GM12878 (cell line): ENCODE measurements around the gene RAD51.

Experiments used
- EP300 ChIP-seq, 2 experiments: fragments of 150-350 bp in 1 of 2; IDR thresholded peaks; 2 replicates each; pipeline ENCODE4 v1.6.1; 2011 to 2012; ENCODE audit warnings: low read depth in 2 of 2, low read length in 2 of 2, borderline replicate concordance in 1 of 2, improper control_type of control experiment in 1 of 2, inconsistent platforms in 1 of 2; ENCODE audit not compliant: control insufficient read depth in 1 of 2
- JUND ChIP-seq: IDR thresholded peaks from 2 replicates; pipeline ENCODE4 v1.6.1; 2012; ENCODE audit warnings: low read depth, mild to moderate bottlenecking, low read length, improper control_type of control experiment, moderate library complexity
- NFYB ChIP-seq: IDR thresholded peaks from 2 replicates; pipeline ENCODE4 v1.6.1; 2011; ENCODE audit warnings: low read depth, mild to moderate bottlenecking, low read length, improper control_type of control experiment, moderate library complexity; ENCODE audit not compliant: insufficient read depth
- TF ChIP-seq, protein P1 (sequence below): fragments of 450-650 bp; IDR thresholded peaks from 2 replicates; pipeline ENCODE4 v1.6.1; 2017; ENCODE audit warnings: mild to moderate bottlenecking, moderate library complexity
- TF ChIP-seq, protein P2 (sequence below), 3 experiments: IDR thresholded peaks in 2 of 3; conservative IDR thresholded peaks in 1 of 3; 2 replicates each; pipeline ENCODE4 v1.5.1; 2011; ENCODE audit warnings: low read depth in 3 of 3, low read length in 3 of 3, mild to moderate bottlenecking in 3 of 3, control low read depth in 2 of 3, moderate library complexity in 2 of 3, inconsistent platforms in 1 of 3, mixed read lengths in 1 of 3; ENCODE audit not compliant: control insufficient read depth in 2 of 3, insufficient read depth in 1 of 3; ENCODE audit errors: extremely low read depth in 1 of 3

DNA sequence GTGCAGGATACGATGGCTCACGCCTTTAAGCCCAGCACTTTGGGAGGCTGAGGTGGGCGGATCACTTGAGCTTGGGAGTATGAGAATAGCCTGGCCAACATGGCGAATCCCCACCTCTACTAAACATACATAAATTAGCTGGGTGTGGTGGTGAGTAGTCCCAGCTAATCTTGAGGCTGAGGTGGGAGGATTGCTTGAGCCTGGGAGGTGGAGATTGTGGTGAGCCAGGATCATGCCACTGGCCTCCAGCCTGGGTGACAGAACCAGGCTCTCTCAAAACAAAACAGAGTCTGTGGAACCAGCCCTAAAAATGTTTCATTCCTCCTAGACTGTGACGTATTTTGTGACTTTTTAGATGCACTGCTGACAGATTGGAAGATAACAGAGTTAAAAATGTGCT is 34.3 kb upstream of the RAD51 start:
- TF ChIP-seq, protein P1, sequence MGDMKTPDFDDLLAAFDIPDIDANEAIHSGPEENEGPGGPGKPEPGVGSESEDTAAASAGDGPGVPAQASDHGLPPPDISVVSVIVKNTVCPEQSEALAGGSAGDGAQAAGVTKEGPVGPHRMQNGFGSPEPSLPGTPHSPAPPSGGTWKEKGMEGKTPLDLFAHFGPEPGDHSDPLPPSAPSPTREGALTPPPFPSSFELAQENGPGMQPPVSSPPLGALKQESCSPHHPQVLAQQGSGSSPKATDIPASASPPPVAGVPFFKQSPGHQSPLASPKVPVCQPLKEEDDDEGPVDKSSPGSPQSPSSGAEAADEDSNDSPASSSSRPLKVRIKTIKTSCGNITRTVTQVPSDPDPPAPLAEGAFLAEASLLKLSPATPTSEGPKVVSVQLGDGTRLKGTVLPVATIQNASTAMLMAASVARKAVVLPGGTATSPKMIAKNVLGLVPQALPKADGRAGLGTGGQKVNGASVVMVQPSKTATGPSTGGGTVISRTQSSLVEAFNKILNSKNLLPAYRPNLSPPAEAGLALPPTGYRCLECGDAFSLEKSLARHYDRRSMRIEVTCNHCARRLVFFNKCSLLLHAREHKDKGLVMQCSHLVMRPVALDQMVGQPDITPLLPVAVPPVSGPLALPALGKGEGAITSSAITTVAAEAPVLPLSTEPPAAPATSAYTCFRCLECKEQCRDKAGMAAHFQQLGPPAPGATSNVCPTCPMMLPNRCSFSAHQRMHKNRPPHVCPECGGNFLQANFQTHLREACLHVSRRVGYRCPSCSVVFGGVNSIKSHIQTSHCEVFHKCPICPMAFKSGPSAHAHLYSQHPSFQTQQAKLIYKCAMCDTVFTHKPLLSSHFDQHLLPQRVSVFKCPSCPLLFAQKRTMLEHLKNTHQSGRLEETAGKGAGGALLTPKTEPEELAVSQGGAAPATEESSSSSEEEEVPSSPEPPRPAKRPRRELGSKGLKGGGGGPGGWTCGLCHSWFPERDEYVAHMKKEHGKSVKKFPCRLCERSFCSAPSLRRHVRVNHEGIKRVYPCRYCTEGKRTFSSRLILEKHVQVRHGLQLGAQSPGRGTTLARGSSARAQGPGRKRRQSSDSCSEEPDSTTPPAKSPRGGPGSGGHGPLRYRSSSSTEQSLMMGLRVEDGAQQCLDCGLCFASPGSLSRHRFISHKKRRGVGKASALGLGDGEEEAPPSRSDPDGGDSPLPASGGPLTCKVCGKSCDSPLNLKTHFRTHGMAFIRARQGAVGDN, result no peak
- TF ChIP-seq JUND (no peak), NFYB (no peak), EP300 (IDR thresholded peaks at IDR 0.05; ENCODE audit: borderline replicate concordance in 1 of 2, control insufficient read depth in 1 of 2, low read depth in 2 of 2, low read length in 2 of 2) (no peak)
- TF ChIP-seq, protein P2, sequence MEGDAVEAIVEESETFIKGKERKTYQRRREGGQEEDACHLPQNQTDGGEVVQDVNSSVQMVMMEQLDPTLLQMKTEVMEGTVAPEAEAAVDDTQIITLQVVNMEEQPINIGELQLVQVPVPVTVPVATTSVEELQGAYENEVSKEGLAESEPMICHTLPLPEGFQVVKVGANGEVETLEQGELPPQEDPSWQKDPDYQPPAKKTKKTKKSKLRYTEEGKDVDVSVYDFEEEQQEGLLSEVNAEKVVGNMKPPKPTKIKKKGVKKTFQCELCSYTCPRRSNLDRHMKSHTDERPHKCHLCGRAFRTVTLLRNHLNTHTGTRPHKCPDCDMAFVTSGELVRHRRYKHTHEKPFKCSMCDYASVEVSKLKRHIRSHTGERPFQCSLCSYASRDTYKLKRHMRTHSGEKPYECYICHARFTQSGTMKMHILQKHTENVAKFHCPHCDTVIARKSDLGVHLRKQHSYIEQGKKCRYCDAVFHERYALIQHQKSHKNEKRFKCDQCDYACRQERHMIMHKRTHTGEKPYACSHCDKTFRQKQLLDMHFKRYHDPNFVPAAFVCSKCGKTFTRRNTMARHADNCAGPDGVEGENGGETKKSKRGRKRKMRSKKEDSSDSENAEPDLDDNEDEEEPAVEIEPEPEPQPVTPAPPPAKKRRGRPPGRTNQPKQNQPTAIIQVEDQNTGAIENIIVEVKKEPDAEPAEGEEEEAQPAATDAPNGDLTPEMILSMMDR (IDR thresholded peaks at IDR 0.05 in 2 of 3, conservative IDR thresholded peaks at IDR 0.05 in 1 of 3; ENCODE audit: control insufficient read depth in 2 of 3, extremely low read depth in 1 of 3, insufficient read depth in 1 of 3, low read depth in 3 of 3, low read length in 3 of 3), result no peak
